Activated CD4-positive, alpha-beta T cell treated with anti-CD3 and anti-CD28 coated beads, Interleukin-2, amount 50 U/mL, for 4 hours (primary cell): Measurements from ENCODE around the gene RINT1.

Experiments used
- DNase-seq, 2 experiments: peaks; one replicate each; pipeline ENCODE4 v3.0.0-alpha.2; 2020

Gene RINT1

GRCh38 chr7:105600720-105601550, 68.9 kb downstream of the RINT1 start:
- no peak for DNase-seq

- no peak for DNase-seq
These were observed 70.6 kb downstream of the RINT1 start for GRCh38 chr7:105602325-105603305.

DNA sequence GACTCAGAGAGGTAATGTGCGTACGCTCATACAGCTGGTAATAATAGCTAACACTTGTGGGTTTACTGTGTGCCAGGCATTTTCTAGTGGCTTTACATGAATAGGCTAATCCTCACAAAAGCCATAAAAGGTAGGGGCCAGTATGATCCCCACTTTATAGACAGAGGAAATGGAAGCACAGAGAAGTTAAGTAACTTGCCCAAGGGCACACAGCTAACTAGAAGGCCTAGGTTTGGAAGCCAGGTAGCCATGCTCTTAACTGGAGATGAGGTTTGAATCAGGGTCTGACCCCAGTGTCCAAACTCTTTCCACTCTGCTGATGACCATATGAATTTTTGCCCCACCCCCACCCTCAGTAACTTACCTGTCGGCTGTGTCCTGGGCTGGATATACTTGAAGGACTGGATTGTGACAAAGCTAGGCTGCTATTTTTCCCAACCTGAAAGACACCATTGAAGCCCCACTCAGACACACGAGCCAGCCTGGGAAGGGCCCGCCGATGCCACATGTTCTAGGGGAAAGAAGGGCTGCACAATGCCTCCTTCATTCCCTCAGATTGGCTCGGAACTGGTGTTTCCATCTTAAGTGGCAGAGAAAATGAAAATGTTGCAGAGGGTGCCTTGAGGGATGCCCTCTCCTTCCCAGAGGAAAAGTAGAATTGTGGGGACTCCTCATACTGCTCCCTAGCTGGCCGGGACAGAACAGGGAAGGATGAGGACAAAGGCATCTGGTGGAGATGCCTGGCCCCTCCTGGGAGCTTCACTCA, 78.3 kb downstream of the RINT1 start:
- DNase-seq, result no peak

DNA sequence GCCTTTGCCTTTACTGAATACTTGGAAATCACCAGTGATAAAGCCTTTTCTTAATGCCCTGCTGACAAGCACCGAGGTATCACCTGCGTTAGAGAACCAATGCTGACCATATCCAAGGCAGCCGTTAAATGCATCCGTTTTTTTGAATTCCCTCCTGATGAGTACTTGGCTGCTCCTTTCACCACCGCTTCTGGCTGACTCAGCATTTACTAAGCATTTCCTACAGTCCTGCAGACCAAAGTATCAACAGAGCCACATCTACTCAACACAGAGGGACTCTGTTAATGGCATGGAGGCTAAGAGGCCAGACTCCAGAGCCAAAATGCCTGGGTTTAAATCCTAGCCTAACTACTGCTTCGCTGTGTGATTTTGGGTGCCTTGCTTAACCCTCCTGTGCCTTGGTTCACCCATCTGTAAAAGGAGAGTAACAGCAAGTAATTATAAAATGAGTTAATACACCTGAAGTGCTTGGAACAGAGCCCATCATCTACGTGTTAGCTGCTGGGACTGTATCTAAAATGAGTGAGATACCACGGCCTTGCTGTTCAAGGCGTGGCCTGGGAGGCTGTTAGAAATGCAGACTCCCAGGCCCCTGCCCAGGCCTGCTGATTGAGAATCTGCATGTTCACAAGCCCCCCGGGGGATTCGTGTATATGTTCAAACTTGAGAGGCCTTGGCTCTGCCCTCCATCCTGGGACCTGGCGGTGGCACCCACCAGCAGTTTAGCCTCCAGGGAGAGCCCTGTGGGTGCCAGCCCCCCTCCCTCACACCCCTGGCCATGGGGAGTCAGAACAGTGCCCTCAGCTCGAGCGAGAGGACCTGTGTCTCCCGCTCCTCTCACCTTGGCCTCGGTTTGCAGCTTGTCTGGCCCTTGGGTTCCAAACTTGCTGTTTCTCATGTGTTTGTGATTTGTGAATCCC, 80.1 kb downstream of the RINT1 start:
- DNase-seq, result no peak

DNA sequence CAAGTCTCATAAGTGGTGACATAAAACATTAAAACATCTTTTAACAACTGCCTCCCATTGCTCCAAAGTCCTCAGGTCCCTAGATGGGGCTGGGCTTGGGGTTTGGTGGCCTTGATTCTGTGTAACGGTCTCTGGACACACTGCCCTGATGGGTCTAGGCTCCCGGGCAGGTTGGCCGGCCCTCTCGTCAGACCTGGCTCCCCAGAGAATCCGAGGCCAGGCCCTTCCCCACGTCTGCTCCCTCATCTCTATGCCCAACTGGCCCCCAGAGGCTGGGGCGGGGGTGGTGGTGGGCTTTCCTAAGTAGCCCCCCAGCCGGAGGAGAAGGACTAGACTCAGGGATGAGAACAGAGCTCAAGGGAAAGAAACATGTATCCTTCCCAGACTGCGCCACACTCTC, 80.8 kb downstream of the RINT1 start:
- DNase-seq, result no peak

DNA sequence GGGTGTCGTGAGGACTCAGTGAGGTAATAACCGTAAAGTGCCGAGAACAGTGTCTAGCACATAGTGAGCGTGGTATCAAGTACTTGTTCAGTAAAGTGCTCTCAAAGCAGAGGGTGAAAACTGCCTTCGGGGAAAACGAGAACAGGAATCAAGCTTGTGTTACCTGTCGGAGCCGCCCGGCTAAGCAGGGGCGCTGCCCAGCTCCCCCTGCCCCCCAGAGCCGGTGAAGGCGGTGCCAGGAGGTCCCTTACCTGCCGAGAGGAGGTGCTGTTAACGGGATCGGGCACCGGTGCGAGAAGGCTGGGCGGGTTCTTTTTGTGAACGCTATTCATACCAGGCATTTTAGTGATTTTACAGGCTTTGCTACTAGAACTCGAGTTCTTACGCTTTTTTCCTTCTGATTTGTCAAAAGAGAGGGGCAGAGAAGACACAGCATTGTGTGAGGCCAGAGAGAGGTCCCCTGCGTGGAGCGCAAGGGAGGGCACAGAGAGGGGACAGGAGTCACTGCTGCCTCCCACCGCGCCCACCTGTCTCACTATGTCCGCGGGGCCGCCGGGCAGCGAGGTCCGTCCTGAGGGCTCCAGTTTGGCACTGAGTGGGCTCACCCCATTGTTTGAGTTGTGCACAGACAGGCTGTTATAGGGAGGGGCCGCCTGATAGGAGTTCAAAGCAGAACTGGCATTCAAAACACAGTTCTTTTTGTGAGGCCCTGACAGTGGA, 81.8 kb downstream of the RINT1 start:
- no peak for DNase-seq

DNA sequence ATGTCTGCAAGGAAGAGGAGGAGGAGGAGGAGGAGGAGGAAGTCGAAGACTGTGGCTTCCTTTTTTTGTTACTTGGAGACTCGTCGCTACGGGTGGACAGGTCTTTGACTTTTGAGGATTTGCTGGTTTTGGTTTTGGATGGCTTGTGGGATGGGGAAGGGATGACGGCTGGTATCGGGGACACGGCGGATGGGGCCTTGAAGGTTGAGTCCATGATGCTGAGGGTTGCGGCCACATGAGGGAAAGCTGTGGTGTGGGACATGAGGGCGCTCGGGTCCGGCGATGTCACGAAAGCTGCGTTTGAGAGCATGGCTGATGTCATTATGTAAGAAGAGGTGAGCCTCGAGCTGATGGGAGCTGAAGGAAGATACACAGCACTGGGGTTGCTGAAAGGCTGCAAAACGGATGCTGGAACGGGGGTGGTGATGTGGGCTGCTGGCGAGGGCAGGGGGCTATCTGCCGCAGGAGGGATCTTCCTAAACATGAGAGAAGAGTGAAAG, 82.4 kb downstream of the RINT1 start:
- no peak for DNase-seq
